Peyer's patch (tissue), 4 donors: Measurements from ENCODE around the gene RBP3. TPM values are rescaled to one million over a fixed set of nuclear protein-coding genes. Genes with fewer than 3 reads are reported as not detected.

Source experiments
- DNase-seq, 3 donors: peaks; one replicate each; pipeline ENCODE4 v3.0.0-alpha.2; 2017 to 2019
- H3K27ac ChIP-seq, 4 donors: fragments of 200-600 bp; sonication (generic); one replicate each; pipeline ENCODE4 v1.5.1; 2016 to 2019
- H3K27me3 ChIP-seq, 2 donors: fragments of 200-600 bp; sonication (generic); one replicate each; pipeline ENCODE4 v1.5.1; 2019
- H3K36me3 ChIP-seq, 3 donors: fragments of 200-600 bp; sonication (generic); one replicate each; pipeline ENCODE4 v1.5.1; 2016 to 2019
- H3K4me1 ChIP-seq, 4 donors: fragments of 200-600 bp; sonication (generic); one replicate each; pipeline ENCODE4 v1.5.1; 2016 to 2019
- H3K4me3 ChIP-seq, 4 donors: fragments of 200-600 bp; sonication (generic); 1 replicate in 3 of 4; 2 replicates in 1 of 4; pipeline ENCODE4 v1.5.1; 2016 to 2019; ENCODE audit warnings: mild to moderate bottlenecking in 1 of 4
- H3K9me3 ChIP-seq, 4 donors: fragments of 200-600 bp; sonication (generic); one replicate each; pipeline ENCODE4 v1.5.1; 2016 to 2019; ENCODE audit warnings: mild to moderate bottlenecking in 1 of 4
- CTCF ChIP-seq, 6 experiments: fragments of 450-650 bp in 4 of 6; fragments of 200-600 bp in 2 of 6; sonication (generic) in 1 of 6; IDR thresholded peaks; one replicate each; pipeline ENCODE4 v1.5.1; 2017 to 2019; ENCODE audit warnings: antibody characterized with exemption in 6 of 6, mild to moderate bottlenecking in 3 of 6, moderate library complexity in 1 of 6
- POLR2A ChIP-seq, 2 donors: fragments of 450-650 bp; IDR thresholded peaks; one replicate each; pipeline ENCODE4 v1.5.1; 2017; ENCODE audit warnings: antibody characterized with exemption in 2 of 2, mild to moderate bottlenecking in 2 of 2, moderate library complexity in 2 of 2
- total RNA-seq, 4 donors: library from RNA; depleted of rRNA; stranded (reverse); fragments of >200 nt; gene quantifications; one replicate each; pipeline ENCODE4 v1.1.0, GENCODE V29; 2016

RBP3 gene
- total RNA-seq, 4 donors from 2014 or later: not detected

- no peak overlapping the region for H3K27ac ChIP-seq
- H3K4me3 ChIP-seq: no peak overlapping the region
- no peak for DNase-seq
- no peaks in the 10 kb centered on the region for H3K27me3 ChIP-seq
- TF ChIP-seq CTCF (IDR thresholded peaks at IDR 0.05) (no peak), POLR2A (IDR thresholded peaks at IDR 0.05) (no peak)
- peaks cover 0 to 17% (median 2%) of the 10 kb centered on the region in 4 donors for H3K4me1 ChIP-seq
- no peaks in the 10 kb centered on the region for H3K9me3 ChIP-seq
- no peaks in the 10 kb centered on the region for H3K36me3 ChIP-seq
Measured at GRCh38 chr10:47308775-47309174, 39.4 kb upstream of the RBP3 start.

- H3K36me3 ChIP-seq: no peaks in the 10 kb centered on the region
- no peak overlapping the region for H3K4me3 ChIP-seq
- TF ChIP-seq CTCF (IDR thresholded peaks at IDR 0.05) (peak in 3 of 6 experiments; percentile 12 to 31 (median 22)), POLR2A (IDR thresholded peaks at IDR 0.05) (no peak)
- no peaks in the 10 kb centered on the region for H3K9me3 ChIP-seq
- H3K4me1 ChIP-seq: peaks cover 0 to 17% (median 2%) of the 10 kb centered on the region in 4 donors
- H3K27me3 ChIP-seq: no peaks in the 10 kb centered on the region
- DNase-seq: peak in 1 of 3 donors; percentile 26
- H3K27ac ChIP-seq: no peak overlapping the region
Measured at GRCh38 chr10:47309408-47310089, 38.6 kb upstream of the RBP3 start.

GRCh38 chr10:47310090-47310505 is 38.1 kb upstream of the RBP3 start:
- no peak overlapping the region for H3K27ac ChIP-seq
- H3K4me3 ChIP-seq: no peak overlapping the region
- H3K9me3 ChIP-seq: no peaks in the 10 kb centered on the region
- peaks cover 0 to 17% (median 2%) of the 10 kb centered on the region in 4 donors for H3K4me1 ChIP-seq
- no peak for DNase-seq
- H3K36me3 ChIP-seq: no peaks in the 10 kb centered on the region
- H3K27me3 ChIP-seq: no peaks in the 10 kb centered on the region
- TF ChIP-seq CTCF (IDR thresholded peaks at IDR 0.05) (no peak), POLR2A (IDR thresholded peaks at IDR 0.05) (no peak)

GRCh38 chr10:47311193-47311931 is 36.8 kb upstream of the RBP3 start:
- Histone ChIP-seq H3K27me3 (no peaks in the 10 kb centered on the region), H3K27ac (peak overlapping the region in 2 of 4 donors; percentile 9 to 36), H3K4me1 (peaks cover 0 to 17% (median 2%) of the 10 kb centered on the region in 4 donors), H3K4me3 (peak overlapping the region in 1 of 4 donors; percentile 6), H3K9me3 (no peaks in the 10 kb centered on the region), H3K36me3 (no peaks in the 10 kb centered on the region)
- DNase-seq: peak; percentile 60 to 77 (median 68)
- no peak for TF ChIP-seq CTCF (IDR thresholded peaks at IDR 0.05)
- TF ChIP-seq POLR2A (IDR thresholded peaks at IDR 0.05): no peak

GRCh38 chr10:47311932-47312662 is 36.1 kb upstream of the RBP3 start:
- TF ChIP-seq POLR2A (IDR thresholded peaks at IDR 0.05) (no peak), CTCF (IDR thresholded peaks at IDR 0.05) (peak; percentile 67 to 93 (median 87))
- peak; percentile 85 to 93 (median 89) for DNase-seq
- Histone ChIP-seq H3K4me1 (peaks cover 0 to 17% (median 2%) of the 10 kb centered on the region in 4 donors), H3K27me3 (no peaks in the 10 kb centered on the region), H3K27ac (peak overlapping the region in 2 of 4 donors; percentile 9 to 36), H3K9me3 (no peaks in the 10 kb centered on the region), H3K36me3 (no peaks in the 10 kb centered on the region), H3K4me3 (peak overlapping the region in 1 of 4 donors; percentile 6)
